ENCODE results near the gene POU3F3. TPM values are rescaled to one million over a fixed set of nuclear protein-coding genes. Genes with fewer than 3 reads are reported as not detected.

The POU3F3 gene
- total RNA-seq, 4 donors from 2014 or later: 0.17 to 1.7 (median 0.82) TPM

- TF ChIP-seq CTCF (IDR thresholded peaks at IDR 0.05; ENCODE audit: low read depth): no peak
Observed at GRCh38 chr2:104885119-104885782, 31.3 kb downstream of the POU3F3 start.

DNA sequence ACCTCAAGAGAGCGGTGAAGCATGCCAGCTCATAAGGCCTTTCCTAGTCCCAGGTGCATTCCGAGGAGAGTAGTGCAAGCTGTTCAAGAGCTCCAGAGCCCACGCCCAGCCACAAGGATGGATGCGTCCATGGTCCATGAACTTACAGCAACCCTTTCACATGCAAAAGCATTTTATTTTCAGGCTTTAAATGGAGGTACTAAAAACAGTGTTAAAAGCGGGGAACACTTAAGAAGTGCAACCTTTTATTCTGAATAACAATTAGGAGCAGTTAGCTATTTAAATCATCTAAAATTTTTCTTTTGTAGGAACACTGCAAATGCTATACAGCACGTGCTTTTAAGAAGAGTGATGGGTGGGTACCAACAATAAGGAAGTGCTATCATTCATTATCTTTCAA is 33.8 kb downstream of the POU3F3 start:
- no peak for TF ChIP-seq CTCF (IDR thresholded peaks at IDR 0.05; ENCODE audit: low read depth)

GRCh38 chr2:104888489-104889258 is 34.8 kb downstream of the POU3F3 start:
- no peak for TF ChIP-seq CTCF (IDR thresholded peaks at IDR 0.05; ENCODE audit: low read depth)

GRCh38 chr2:104889291-104889959 is 35.5 kb downstream of the POU3F3 start:
- no peak for TF ChIP-seq CTCF (IDR thresholded peaks at IDR 0.05; ENCODE audit: low read depth)

- no peak for TF ChIP-seq CTCF (IDR thresholded peaks at IDR 0.05; ENCODE audit: low read depth)
Observed at GRCh38 chr2:104889960-104890684, 36.2 kb downstream of the POU3F3 start.

- no peak for TF ChIP-seq CTCF (IDR thresholded peaks at IDR 0.05; ENCODE audit: low read depth)
Observed at GRCh38 chr2:104890685-104891069, 36.8 kb downstream of the POU3F3 start.
